H1 (cell line): ENCODE results near the gene TTC28. TPM values are rescaled to one million over a fixed set of nuclear protein-coding genes. Genes with fewer than 3 reads are reported as not detected.

Source experiments
- ASH2L ChIP-seq: fragments of 200-600, 300-600 bp; sonication (generic); IDR thresholded peaks from one replicate; pipeline ENCODE4 v1.7.1; 2017; ENCODE audit warnings: low read length
- CHD1 ChIP-seq: IDR thresholded peaks from 2 replicates; pipeline ENCODE4 v1.6.1; 2012; ENCODE audit warnings: low read depth, low read length, improper control_type of control experiment
- HDAC6 ChIP-seq: IDR thresholded peaks from one replicate; pipeline ENCODE4 v1.7.1; 2012; ENCODE audit warnings: low read depth, mild to moderate bottlenecking, inconsistent platforms, low read length, moderate library complexity
- JUND ChIP-seq: IDR thresholded peaks from 2 replicates; pipeline ENCODE4 v1.6.1; 2011; ENCODE audit warnings: mild to moderate bottlenecking, improper control_type of control experiment, low read length
- MAX ChIP-seq: IDR thresholded peaks from 2 replicates; pipeline ENCODE4 v1.6.1; 2012; ENCODE audit warnings: inconsistent platforms
- NRF1 ChIP-seq: IDR thresholded peaks from 2 replicates; pipeline ENCODE4 v1.6.1; 2011; ENCODE audit warnings: mild to moderate bottlenecking, low read depth, low read length, improper control_type of control experiment
- POLR2AphosphoS5 ChIP-seq: IDR thresholded peaks from 2 replicates; pipeline ENCODE4 v1.6.1; 2011; ENCODE audit warnings: low read depth, low read length
- SIN3A ChIP-seq, 2 experiments: IDR thresholded peaks in 1 of 2; conservative IDR thresholded peaks in 1 of 2; 2 replicates each; pipeline ENCODE4 v1.6.1; 2011 to 2012; ENCODE audit warnings: low read length in 2 of 2, improper control_type of control experiment in 1 of 2, low read depth in 1 of 2, mild to moderate bottlenecking in 1 of 2
- SRF ChIP-seq: IDR thresholded peaks from 2 replicates; pipeline ENCODE4 v1.6.1; 2011; ENCODE audit warnings: mild to moderate bottlenecking, low read depth, low read length, moderate library complexity
- polyA plus RNA-seq, 7 experiments: library from polyadenylated mRNA; depleted of rRNA in 3 of 7; stranded (reverse) in 5 of 7; unstranded in 2 of 7; fragments of >200 nt in 5 of 7; fragments of 200-250 nt in 2 of 7; gene quantifications; 1 replicate in 5 of 7; 2 replicates in 1 of 7; 4 replicates in 1 of 7; pipeline versions ENCODE4 v1.2.1 to v1.2.3, GENCODE V29; 2011 to 2013; ENCODE audit warnings: missing spikeins in 2 of 7, mixed read lengths in 2 of 7
- total RNA-seq: library from RNA; stranded (reverse); fragmentation: NEBNext Ultra II Directional; extraction: Animal tissue kit (Norgen Biotek cat#: 25700); gene quantifications from 2 replicates; pipeline ENCODE4 v1.2.1, GENCODE V29; 2021
- TF ChIP-seq, protein P1 (sequence below): fragments of 300-600 bp; sonication (generic); IDR thresholded peaks from 2 replicates; pipeline ENCODE4 v1.7.1; 2012; ENCODE audit warnings: low read length, moderate library complexity, mild to moderate bottlenecking, inconsistent platforms; ENCODE audit not compliant: insufficient replicate concordance

Gene TTC28
- total and polyA plus RNA-seq, 2 of the 8 experiments (the other 6 are each of a cell fraction or from before 2014, with no cell fraction given): 2.6 to 12.6 TPM

DNA sequence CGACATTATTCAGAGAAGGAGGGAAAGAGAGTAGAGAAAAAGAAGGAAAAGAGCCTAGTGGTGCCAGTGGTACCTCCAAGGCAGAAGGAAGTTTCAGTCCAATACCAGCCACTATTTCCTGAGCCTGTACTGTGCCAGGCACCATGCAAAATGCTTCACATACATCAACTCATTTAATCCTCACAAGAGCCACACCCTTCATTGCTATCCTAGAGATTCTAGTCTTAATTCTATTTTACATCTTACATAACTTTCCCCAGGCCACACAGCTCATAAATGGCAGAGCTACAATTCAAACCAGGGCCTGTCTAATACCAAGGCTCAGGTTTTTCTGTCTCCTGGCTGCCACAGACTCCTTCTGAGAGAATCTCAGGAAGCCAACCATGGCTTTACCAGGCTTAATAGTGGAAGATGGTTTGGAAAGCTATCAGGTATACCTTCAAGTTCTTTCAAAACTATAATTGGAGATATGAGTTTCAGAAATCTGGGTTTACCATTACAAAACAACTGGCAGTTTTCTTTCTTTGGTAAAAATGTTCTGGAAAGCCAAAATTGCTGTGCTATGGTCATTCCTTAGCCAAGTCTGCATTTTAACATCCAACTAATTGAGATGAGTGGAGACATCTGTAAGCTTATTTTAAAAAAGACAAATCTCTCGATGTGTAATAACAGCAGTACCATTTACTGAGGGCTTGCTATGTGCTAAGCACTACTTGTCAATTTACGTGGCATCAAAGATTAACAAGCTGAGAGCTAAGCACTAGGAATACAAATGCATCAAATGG is 535.5 kb downstream of the TTC28 start (continued):
- TF ChIP-seq, protein P1, sequence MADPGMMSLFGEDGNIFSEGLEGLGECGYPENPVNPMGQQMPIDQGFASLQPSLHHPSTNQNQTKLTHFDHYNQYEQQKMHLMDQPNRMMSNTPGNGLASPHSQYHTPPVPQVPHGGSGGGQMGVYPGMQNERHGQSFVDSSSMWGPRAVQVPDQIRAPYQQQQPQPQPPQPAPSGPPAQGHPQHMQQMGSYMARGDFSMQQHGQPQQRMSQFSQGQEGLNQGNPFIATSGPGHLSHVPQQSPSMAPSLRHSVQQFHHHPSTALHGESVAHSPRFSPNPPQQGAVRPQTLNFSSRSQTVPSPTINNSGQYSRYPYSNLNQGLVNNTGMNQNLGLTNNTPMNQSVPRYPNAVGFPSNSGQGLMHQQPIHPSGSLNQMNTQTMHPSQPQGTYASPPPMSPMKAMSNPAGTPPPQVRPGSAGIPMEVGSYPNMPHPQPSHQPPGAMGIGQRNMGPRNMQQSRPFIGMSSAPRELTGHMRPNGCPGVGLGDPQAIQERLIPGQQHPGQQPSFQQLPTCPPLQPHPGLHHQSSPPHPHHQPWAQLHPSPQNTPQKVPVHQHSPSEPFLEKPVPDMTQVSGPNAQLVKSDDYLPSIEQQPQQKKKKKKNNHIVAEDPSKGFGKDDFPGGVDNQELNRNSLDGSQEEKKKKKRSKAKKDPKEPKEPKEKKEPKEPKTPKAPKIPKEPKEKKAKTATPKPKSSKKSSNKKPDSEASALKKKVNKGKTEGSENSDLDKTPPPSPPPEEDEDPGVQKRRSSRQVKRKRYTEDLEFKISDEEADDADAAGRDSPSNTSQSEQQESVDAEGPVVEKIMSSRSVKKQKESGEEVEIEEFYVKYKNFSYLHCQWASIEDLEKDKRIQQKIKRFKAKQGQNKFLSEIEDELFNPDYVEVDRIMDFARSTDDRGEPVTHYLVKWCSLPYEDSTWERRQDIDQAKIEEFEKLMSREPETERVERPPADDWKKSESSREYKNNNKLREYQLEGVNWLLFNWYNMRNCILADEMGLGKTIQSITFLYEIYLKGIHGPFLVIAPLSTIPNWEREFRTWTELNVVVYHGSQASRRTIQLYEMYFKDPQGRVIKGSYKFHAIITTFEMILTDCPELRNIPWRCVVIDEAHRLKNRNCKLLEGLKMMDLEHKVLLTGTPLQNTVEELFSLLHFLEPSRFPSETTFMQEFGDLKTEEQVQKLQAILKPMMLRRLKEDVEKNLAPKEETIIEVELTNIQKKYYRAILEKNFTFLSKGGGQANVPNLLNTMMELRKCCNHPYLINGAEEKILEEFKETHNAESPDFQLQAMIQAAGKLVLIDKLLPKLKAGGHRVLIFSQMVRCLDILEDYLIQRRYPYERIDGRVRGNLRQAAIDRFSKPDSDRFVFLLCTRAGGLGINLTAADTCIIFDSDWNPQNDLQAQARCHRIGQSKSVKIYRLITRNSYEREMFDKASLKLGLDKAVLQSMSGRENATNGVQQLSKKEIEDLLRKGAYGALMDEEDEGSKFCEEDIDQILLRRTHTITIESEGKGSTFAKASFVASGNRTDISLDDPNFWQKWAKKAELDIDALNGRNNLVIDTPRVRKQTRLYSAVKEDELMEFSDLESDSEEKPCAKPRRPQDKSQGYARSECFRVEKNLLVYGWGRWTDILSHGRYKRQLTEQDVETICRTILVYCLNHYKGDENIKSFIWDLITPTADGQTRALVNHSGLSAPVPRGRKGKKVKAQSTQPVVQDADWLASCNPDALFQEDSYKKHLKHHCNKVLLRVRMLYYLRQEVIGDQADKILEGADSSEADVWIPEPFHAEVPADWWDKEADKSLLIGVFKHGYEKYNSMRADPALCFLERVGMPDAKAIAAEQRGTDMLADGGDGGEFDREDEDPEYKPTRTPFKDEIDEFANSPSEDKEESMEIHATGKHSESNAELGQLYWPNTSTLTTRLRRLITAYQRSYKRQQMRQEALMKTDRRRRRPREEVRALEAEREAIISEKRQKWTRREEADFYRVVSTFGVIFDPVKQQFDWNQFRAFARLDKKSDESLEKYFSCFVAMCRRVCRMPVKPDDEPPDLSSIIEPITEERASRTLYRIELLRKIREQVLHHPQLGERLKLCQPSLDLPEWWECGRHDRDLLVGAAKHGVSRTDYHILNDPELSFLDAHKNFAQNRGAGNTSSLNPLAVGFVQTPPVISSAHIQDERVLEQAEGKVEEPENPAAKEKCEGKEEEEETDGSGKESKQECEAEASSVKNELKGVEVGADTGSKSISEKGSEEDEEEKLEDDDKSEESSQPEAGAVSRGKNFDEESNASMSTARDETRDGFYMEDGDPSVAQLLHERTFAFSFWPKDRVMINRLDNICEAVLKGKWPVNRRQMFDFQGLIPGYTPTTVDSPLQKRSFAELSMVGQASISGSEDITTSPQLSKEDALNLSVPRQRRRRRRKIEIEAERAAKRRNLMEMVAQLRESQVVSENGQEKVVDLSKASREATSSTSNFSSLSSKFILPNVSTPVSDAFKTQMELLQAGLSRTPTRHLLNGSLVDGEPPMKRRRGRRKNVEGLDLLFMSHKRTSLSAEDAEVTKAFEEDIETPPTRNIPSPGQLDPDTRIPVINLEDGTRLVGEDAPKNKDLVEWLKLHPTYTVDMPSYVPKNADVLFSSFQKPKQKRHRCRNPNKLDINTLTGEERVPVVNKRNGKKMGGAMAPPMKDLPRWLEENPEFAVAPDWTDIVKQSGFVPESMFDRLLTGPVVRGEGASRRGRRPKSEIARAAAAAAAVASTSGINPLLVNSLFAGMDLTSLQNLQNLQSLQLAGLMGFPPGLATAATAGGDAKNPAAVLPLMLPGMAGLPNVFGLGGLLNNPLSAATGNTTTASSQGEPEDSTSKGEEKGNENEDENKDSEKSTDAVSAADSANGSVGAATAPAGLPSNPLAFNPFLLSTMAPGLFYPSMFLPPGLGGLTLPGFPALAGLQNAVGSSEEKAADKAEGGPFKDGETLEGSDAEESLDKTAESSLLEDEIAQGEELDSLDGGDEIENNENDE: no peak
- TF ChIP-seq NRF1: no peak
- TF ChIP-seq JUND: no peak
- TF ChIP-seq CHD1: no peak
- TF ChIP-seq HDAC6: no peak
- TF ChIP-seq POLR2AphosphoS5: no peak
- TF ChIP-seq ASH2L: no peak
- no peak for TF ChIP-seq SIN3A (conservative IDR thresholded peaks at IDR 0.05 in 1 of 2, IDR thresholded peaks at IDR 0.05 in 1 of 2; ENCODE audit: low read depth in 1 of 2, low read length in 2 of 2)
- no peak for TF ChIP-seq SRF
- no peak for TF ChIP-seq MAX
